ENCODE data around the gene ZBED1.

DNA sequence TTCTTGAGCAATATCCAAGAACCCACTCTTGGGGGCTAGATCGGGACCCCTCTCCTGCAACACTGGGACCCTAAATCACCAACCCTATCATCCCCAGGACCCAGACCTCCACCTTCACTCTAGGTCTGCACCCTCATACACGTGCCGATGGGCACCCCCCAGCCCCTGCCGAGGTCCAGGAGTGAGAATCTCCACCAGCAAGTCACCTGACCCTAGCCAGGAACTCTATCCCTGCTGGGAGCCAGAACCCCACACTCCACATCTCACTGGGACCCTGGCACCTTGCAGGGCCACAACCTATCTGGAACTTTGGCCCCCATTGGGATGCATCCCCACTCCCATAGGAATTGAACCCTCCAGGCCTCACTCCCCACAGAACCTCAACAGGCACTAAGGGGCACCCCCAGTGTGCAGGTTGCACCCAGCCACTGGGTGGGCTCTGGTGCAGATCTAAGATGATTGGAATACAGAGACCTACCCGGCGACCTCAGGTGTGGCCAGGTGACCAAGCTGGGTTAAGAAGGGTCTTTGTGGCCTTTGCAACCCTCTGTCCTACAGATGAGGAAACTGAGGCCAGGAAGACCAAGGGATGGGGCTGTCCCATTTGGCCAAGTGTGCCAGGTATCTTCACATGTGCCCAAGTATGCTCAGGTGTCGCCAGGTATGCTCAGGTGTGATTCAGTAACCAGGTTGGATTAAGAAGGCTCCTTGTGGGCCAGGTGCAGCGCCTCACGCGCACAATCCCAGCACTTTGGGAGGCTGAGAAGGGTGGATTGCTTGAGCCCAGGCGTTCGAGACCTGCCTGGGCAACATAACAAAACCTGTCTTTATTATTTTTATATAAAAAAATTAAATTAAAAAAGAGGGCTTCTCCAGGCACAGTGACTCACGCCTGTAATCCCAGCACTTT, 3.1 kb upstream of the ZBED1 start:
- TF ChIP-seq ZNF274 (IDR thresholded peaks at IDR 0.05; ENCODE audit: low read depth, low read length) (no peak), SUZ12 (IDR thresholded peaks at IDR 0.05; ENCODE audit: extremely low read depth, insufficient read depth, insufficient read length) (no peak)
